Ishikawa (cell line): ENCODE measurements around the gene PDZD8.
A peak's percentile ranks its signal among the peaks of the same experiment; 100 is the strongest.

Source experiments
- CEBPB ChIP-seq: IDR thresholded peaks from 2 replicates; pipeline ENCODE4 v1.6.1; 2012
- CREB1 ChIP-seq: IDR thresholded peaks from 2 replicates; pipeline ENCODE4 v1.6.1; 2012; ENCODE audit warnings: low read depth
- EGR1 ChIP-seq: IDR thresholded peaks from 2 replicates; pipeline ENCODE4 v1.6.1; 2012
- EP300 ChIP-seq: IDR thresholded peaks from 2 replicates; pipeline ENCODE4 v1.6.1; 2012; ENCODE audit warnings: borderline replicate concordance
- FOXM1 ChIP-seq: IDR thresholded peaks from 2 replicates; pipeline ENCODE4 v1.6.1; 2012; ENCODE audit warnings: low read depth, borderline replicate concordance
- NFIC ChIP-seq: IDR thresholded peaks from 2 replicates; pipeline ENCODE4 v1.6.1; 2012
- RAD21 ChIP-seq: IDR thresholded peaks from 2 replicates; pipeline ENCODE4 v1.6.1; 2012; ENCODE audit warnings: low read depth
- REST ChIP-seq: IDR thresholded peaks from 2 replicates; pipeline ENCODE4 v1.6.1; 2012; ENCODE audit warnings: low read depth, mild to moderate bottlenecking
- TAF1 ChIP-seq: IDR thresholded peaks from 2 replicates; pipeline ENCODE4 v1.6.1; 2012; ENCODE audit warnings: low read depth, mild to moderate bottlenecking
- TCF12 ChIP-seq: IDR thresholded peaks from 2 replicates; pipeline ENCODE4 v1.6.1; 2012; ENCODE audit warnings: low read depth
- TEAD4 ChIP-seq: IDR thresholded peaks from 2 replicates; pipeline ENCODE4 v1.6.1; 2012
- YY1 ChIP-seq: IDR thresholded peaks from 2 replicates; pipeline ENCODE4 v1.6.1; 2012; ENCODE audit warnings: low read depth
- ZBTB7A ChIP-seq: IDR thresholded peaks from 2 replicates; pipeline ENCODE4 v1.6.1; 2012; ENCODE audit warnings: low read depth
- TF ChIP-seq, protein P1 (sequence below): IDR thresholded peaks from 2 replicates; pipeline ENCODE4 v1.6.1; 2012
- TF ChIP-seq, protein P2 (sequence below): IDR thresholded peaks from 2 replicates; pipeline ENCODE4 v1.6.1; 2012

Gene PDZD8

GRCh38 chr10:117367718-117368117 is 7.5 kb downstream of the PDZD8 start:
- TF ChIP-seq REST (no peak), CEBPB (no peak)

GRCh38 chr10:117366741-117367140 is 8.5 kb downstream of the PDZD8 start:
- TF ChIP-seq CEBPB (no peak), FOXM1 (no peak), YY1 (no peak), TEAD4 (no peak), TAF1 (no peak), EGR1 (no peak), NFIC (no peak), ZBTB7A (no peak), REST (no peak), RAD21 (no peak), EP300 (no peak), CREB1 (no peak)
- TF ChIP-seq, protein P1, sequence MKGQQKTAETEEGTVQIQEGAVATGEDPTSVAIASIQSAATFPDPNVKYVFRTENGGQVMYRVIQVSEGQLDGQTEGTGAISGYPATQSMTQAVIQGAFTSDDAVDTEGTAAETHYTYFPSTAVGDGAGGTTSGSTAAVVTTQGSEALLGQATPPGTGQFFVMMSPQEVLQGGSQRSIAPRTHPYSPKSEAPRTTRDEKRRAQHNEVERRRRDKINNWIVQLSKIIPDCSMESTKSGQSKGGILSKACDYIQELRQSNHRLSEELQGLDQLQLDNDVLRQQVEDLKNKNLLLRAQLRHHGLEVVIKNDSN: no peak
- TF ChIP-seq, protein P2, sequence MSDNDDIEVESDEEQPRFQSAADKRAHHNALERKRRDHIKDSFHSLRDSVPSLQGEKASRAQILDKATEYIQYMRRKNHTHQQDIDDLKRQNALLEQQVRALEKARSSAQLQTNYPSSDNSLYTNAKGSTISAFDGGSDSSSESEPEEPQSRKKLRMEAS: no peak

- TF ChIP-seq NFIC (peak; percentile 90), CEBPB (0 out of 2 replicates have a peak, but pooled peaks have one; percentile 30), EP300 (peak; percentile 17; the same call in 1 of the 2 replicates), RAD21 (no peak), TCF12 (peak; percentile 54), REST (no peak)
- TF ChIP-seq, protein P2: no peak
These were observed 9.6 kb downstream of the PDZD8 start for GRCh38 chr10:117365612-117366011.

DNA sequence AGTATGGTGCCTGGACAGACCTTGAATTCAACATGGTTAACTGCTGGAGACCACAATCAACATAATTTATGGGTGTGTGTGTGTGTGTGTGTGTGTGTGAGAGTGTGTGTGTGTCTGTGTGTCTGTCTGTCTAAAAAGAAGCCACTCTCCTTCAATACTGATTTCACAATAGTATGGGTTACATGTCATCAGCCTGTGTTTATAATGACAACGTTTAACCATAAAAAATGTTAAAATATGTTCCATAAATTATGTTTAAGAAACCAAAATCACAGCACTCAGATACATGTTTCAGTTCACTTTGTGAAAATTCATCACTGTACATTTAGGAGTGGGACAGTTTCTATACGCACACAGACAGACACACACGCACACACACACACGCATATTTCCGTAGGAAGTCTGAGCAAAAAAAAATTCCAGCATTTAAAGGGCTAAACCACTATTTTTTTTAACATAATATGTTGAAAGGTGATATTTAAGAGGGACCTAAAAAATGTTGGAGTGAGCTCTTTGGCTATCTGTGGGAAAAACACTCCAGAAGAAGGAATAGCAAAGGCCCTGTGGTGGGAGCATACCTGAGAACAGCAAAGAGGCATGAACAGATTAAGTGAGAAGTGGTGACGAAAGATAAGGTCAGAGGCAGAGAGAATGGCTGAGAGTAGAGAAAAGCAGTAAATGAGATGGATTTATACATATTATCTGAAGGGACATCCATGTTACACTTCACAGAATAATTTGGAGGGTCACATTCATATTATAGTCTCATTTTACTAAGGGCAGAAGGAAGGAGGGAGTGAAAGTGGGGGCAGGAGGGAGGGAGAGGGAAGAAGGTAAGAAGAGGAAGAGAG is 10.9 kb downstream of the PDZD8 start:
- TF ChIP-seq YY1: no peak
- TF ChIP-seq EP300: no peak
- TF ChIP-seq EGR1: no peak
- TF ChIP-seq TEAD4: no peak
- TF ChIP-seq ZBTB7A: no peak
- no peak for TF ChIP-seq NFIC
- no peak for TF ChIP-seq TCF12
- no peak for TF ChIP-seq TAF1
- TF ChIP-seq FOXM1: no peak
- TF ChIP-seq, protein P1: no peak
- TF ChIP-seq CREB1: no peak
- no peak for TF ChIP-seq RAD21
- TF ChIP-seq, protein P2: no peak
- TF ChIP-seq REST: no peak
